ENCODE results near the gene ACSF2. TPM values are rescaled to one million over a fixed set of nuclear protein-coding genes. Genes with fewer than 3 reads are reported as not detected.
A peak's percentile ranks its signal among the peaks of the same experiment; 100 is the strongest.
"Not testable (repeated sequence)": the region's sequence is repeated elsewhere in the genome, so short reads cannot be mapped to it uniquely, and the experiment has no call there.

ACSF2 gene
- 35.8 TPM for total RNA-seq

GRCh38 chr17:50425682-50426471 lies at the start of gene ACSF2:
TSS of gene ACSF2 (plus strand) at chr17:50426218. CDS start at chr17:50426262, 44 bp downstream.
- peak; percentile 25 to 67 (median 62) for DNase-seq (ENCODE audit: low read depth in 2 of 3, low spot score in 2 of 3)

- DNase-seq (ENCODE audit: low read depth in 2 of 3, low spot score in 2 of 3): no peak
Measured at GRCh38 chr17:50379351-50380132, 46.5 kb upstream of the ACSF2 start.

GRCh38 chr17:50380369-50381259 lies 45.4 kb upstream of the ACSF2 start:
- no peak for DNase-seq (ENCODE audit: low read depth in 2 of 3, low spot score in 2 of 3)

- no peak for DNase-seq (ENCODE audit: low read depth in 2 of 3, low spot score in 2 of 3)
Measured at GRCh38 chr17:50381260-50381815, 44.7 kb upstream of the ACSF2 start.

- no peak for DNase-seq (ENCODE audit: low read depth in 2 of 3, low spot score in 2 of 3)
Measured at GRCh38 chr17:50381920-50382319, 44.1 kb upstream of the ACSF2 start.

GRCh38 chr17:50382931-50383330 lies 43.1 kb upstream of the ACSF2 start:
- no peak for DNase-seq (ENCODE audit: low read depth in 2 of 3, low spot score in 2 of 3)

GRCh38 chr17:50386510-50386909 lies 39.5 kb upstream of the ACSF2 start:
- DNase-seq (ENCODE audit: low read depth in 2 of 3, low spot score in 2 of 3): no peak

GRCh38 chr17:50388728-50389127 lies 37.3 kb upstream of the ACSF2 start:
- DNase-seq (ENCODE audit: low read depth in 2 of 3, low spot score in 2 of 3): no peak

- no peak for DNase-seq (ENCODE audit: low read depth in 2 of 3, low spot score in 2 of 3)
Measured at GRCh38 chr17:50389534-50389933, 36.5 kb upstream of the ACSF2 start.

GRCh38 chr17:50392621-50393020 lies 33.4 kb upstream of the ACSF2 start:
- DNase-seq (ENCODE audit: low read depth in 2 of 3, low spot score in 2 of 3): no peak

GRCh38 chr17:50393700-50394099 lies 32.3 kb upstream of the ACSF2 start:
- DNase-seq (ENCODE audit: low read depth in 2 of 3, low spot score in 2 of 3): no peak

- DNase-seq (ENCODE audit: low read depth in 2 of 3, low spot score in 2 of 3): no peak
Measured at GRCh38 chr17:50394711-50395110, 31.3 kb upstream of the ACSF2 start.

- peak in 2 of 3 donors; percentile 24 to 32 for DNase-seq (ENCODE audit: low read depth in 2 of 3, low spot score in 2 of 3)
Measured at GRCh38 chr17:50396261-50397110, 29.5 kb upstream of the ACSF2 start.

GRCh38 chr17:50397111-50397918 lies 28.7 kb upstream of the ACSF2 start, which contains the start of gene LRRC59:
TSS of gene LRRC59 (minus strand) at chr17:50397523. CDS start at chr17:50397317, 206 bp downstream.
- peak; percentile 89 to 95 (median 90) for DNase-seq (ENCODE audit: low read depth in 2 of 3, low spot score in 2 of 3)

GRCh38 chr17:50397919-50398285 lies 28.1 kb upstream of the ACSF2 start:
- DNase-seq (ENCODE audit: low read depth in 2 of 3, low spot score in 2 of 3): no peak

GRCh38 chr17:50398672-50399071 lies 27.3 kb upstream of the ACSF2 start:
- not testable (repeated sequence) for DNase-seq (ENCODE audit: low read depth in 2 of 3, low spot score in 2 of 3)

- not testable (repeated sequence) for DNase-seq (ENCODE audit: low read depth in 2 of 3, low spot score in 2 of 3)
Measured at GRCh38 chr17:50399591-50399990, 26.4 kb upstream of the ACSF2 start.

GRCh38 chr17:50405351-50405750 lies 20.7 kb upstream of the ACSF2 start:
- not testable (repeated sequence) for DNase-seq (ENCODE audit: low read depth in 2 of 3, low spot score in 2 of 3)

- no peak for DNase-seq (ENCODE audit: low read depth in 2 of 3, low spot score in 2 of 3)
Measured at GRCh38 chr17:50406578-50406977, 19.4 kb upstream of the ACSF2 start.

All from hematopoietic multipotent progenitor cell (in vitro differentiated cells).